ENCODE results near the gene IRF4. TPM values are rescaled to one million over a fixed set of nuclear protein-coding genes. Genes with fewer than 3 reads are reported as not detected.

The IRF4 gene
- total RNA-seq, 4 donors from 2014 or later = 0.89 to 7.4 (median 3.2) TPM

DNA sequence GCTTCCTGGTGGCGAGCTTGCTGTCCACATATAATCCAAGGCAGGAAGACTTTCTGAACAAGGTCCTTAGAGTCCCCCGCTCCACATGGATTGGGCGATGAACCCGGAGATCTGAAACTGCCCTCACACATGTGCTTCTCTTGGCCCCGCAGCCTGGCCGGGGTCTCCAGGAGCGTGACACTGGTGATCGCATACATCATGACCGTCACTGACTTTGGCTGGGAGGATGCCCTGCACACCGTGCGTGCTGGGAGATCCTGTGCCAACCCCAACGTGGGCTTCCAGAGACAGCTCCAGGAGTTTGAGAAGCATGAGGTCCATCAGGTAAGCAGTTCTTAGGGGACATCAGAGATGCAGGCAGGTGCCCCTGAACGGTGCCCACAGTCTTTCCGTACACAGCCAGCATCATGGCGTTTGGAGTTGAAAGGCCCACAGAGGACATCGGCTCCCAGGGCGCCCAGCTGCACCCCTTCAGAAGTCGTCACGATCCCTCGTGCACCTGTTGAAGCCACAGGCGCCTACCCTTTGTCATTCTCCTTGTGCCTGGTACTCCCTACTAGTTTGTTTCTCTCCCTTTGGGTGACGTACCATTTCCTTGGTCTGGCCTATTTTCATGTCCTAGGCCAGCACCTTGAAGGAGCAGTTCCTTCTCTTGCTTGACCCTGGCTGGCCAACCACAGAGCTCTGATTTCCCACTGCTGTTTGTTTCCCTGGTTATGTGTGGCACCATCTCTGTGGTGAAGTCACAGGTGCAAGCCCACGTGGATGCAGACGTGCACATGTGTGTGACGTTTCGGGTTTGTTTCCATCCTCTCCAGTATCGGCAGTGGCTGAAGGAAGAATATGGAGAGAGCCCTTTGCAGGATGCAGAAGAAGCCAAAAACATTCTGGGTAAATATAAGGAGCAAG lies 43.3 kb upstream of the IRF4 start:
- Histone ChIP-seq H3K4me1 (no peaks in the 10 kb centered on the region), H3K27me3 (no peaks in the 10 kb centered on the region), H3K36me3 (peaks cover 0 to 75% of the 10 kb centered on the region in 2 donors), H3K9me3 (no peaks in the 10 kb centered on the region), H3K4me3 (no peak overlapping the region), H3K27ac (no peak overlapping the region)
- TF ChIP-seq POLR2AphosphoS5 (IDR thresholded peaks at IDR 0.05) (no peak), POLR2A (IDR thresholded peaks at IDR 0.05) (no peak), EP300 (IDR thresholded peaks at IDR 0.05) (no peak)
- TF ChIP-seq, protein P1, sequence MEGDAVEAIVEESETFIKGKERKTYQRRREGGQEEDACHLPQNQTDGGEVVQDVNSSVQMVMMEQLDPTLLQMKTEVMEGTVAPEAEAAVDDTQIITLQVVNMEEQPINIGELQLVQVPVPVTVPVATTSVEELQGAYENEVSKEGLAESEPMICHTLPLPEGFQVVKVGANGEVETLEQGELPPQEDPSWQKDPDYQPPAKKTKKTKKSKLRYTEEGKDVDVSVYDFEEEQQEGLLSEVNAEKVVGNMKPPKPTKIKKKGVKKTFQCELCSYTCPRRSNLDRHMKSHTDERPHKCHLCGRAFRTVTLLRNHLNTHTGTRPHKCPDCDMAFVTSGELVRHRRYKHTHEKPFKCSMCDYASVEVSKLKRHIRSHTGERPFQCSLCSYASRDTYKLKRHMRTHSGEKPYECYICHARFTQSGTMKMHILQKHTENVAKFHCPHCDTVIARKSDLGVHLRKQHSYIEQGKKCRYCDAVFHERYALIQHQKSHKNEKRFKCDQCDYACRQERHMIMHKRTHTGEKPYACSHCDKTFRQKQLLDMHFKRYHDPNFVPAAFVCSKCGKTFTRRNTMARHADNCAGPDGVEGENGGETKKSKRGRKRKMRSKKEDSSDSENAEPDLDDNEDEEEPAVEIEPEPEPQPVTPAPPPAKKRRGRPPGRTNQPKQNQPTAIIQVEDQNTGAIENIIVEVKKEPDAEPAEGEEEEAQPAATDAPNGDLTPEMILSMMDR (IDR thresholded peaks at IDR 0.05) = no peak
- WGBS, 2 donors (ENCODE audit: low coverage in 1 of 2) = 92 to 96% methylated on average over 19 to 21 of the region's 27 CpGs
- no peak for ATAC-seq

DNA sequence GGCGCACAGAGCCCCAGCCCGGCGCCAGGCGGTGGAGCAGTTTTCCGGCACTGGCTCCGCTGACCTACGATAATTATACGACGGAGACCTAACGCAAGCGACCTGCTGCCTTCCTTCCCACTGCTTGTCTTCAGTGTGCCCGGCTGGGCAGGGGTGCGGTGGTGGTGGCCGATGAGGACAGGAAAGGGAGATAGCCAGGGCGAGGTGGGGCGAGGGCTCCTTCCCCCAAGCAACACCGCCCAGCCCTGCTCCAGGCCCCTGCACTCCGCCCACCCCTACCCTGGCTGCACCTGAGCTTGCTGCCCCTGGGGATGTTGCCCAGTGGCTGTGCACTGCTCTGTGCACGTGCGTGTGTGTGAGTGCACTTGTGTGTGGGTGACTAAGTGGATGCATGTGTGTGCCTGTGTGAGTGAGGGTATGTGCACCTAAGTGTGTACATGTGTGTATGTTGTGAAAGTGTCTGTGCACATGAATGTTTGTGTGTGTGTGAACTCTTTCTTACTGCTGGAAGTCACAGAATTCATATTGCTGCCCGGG lies 42.6 kb upstream of the IRF4 start:
- Histone ChIP-seq H3K4me1 (no peaks in the 10 kb centered on the region), H3K27me3 (no peaks in the 10 kb centered on the region), H3K36me3 (peaks cover 0 to 78% of the 10 kb centered on the region in 2 donors), H3K4me3 (no peak overlapping the region), H3K9me3 (no peaks in the 10 kb centered on the region), H3K27ac (no peak overlapping the region)
- ATAC-seq = no peak
- 88 to 90% methylated on average over 14 to 21 of the region's 21 CpGs for WGBS, 2 donors (ENCODE audit: low coverage in 1 of 2)
- TF ChIP-seq POLR2A (IDR thresholded peaks at IDR 0.05) (no peak), POLR2AphosphoS5 (IDR thresholded peaks at IDR 0.05) (no peak), EP300 (IDR thresholded peaks at IDR 0.05) (no peak)
- TF ChIP-seq, protein P1 (IDR thresholded peaks at IDR 0.05) = no peak

DNA sequence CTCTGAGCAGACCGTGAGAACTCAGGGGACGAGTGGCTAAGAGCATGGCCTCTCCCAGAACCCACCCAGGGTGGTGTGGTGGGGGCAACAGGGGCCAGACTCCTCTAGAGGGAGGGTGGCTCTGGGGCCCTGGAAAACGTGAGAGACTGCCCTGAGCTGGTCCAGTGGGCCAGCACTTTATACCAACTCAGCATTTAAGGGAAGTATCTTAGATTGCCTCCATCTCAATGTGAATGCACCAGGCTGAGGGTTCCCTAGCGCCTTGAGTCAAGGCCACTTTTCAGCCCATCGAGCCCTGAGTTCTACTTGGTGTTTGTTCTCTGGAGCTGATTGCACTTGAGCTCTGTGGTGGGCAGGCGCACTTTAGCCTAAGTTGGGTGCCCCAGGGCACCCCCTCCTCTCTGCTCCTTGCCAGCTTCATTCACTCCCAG lies 42.0 kb upstream of the IRF4 start:
- Histone ChIP-seq H3K27ac (no peak overlapping the region), H3K36me3 (peaks cover 0 to 78% of the 10 kb centered on the region in 2 donors), H3K27me3 (no peaks in the 10 kb centered on the region), H3K9me3 (no peaks in the 10 kb centered on the region), H3K4me3 (no peak overlapping the region), H3K4me1 (no peaks in the 10 kb centered on the region)
- WGBS, 2 donors (ENCODE audit: low coverage in 1 of 2) = 75% methylated on average over 6 of the region's 6 CpGs
- no peak for ATAC-seq
- TF ChIP-seq, protein P1 (IDR thresholded peaks at IDR 0.05) = no peak
- no peak for TF ChIP-seq POLR2A (IDR thresholded peaks at IDR 0.05)
- no peak for TF ChIP-seq POLR2AphosphoS5 (IDR thresholded peaks at IDR 0.05)
- no peak for TF ChIP-seq EP300 (IDR thresholded peaks at IDR 0.05)

DNA sequence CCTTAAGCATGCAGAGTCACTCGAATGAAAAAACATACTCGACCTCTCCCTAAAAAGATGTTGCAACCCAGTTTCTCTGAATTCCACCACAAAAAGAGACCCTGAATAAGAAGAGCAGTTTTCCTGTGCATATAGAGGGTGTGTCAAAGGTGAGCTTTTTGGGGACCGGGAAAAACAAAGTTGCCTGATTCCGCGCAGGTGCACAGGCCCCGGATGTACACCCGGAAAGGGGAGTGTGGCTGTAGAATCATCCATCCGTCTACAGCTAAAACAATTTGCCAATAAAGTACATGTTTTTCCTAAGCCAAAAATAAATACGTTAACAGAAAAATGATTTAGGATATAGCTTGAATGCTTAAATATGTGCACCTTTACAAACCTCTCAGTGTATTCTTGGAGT lies 41.2 kb upstream of the IRF4 start:
- WGBS, 2 donors (ENCODE audit: low coverage in 1 of 2) = 85 to 89% methylated on average over 9 of the region's 9 CpGs

More for the DNA sequence above, 41.2 kb upstream of the IRF4 start:
- H3K9me3 ChIP-seq = no peaks in the 10 kb centered on the region
- H3K4me1 ChIP-seq = no peaks in the 10 kb centered on the region
- no peak overlapping the region for H3K27ac ChIP-seq
- H3K27me3 ChIP-seq = no peaks in the 10 kb centered on the region
- no peak for TF ChIP-seq POLR2AphosphoS5 (IDR thresholded peaks at IDR 0.05)
- no peak for TF ChIP-seq POLR2A (IDR thresholded peaks at IDR 0.05)
- TF ChIP-seq, protein P1 (IDR thresholded peaks at IDR 0.05) = no peak
- no peak for TF ChIP-seq EP300 (IDR thresholded peaks at IDR 0.05)
- no peak for ATAC-seq
- peaks cover 0 to 78% of the 10 kb centered on the region in 2 donors for H3K36me3 ChIP-seq
- no peak overlapping the region for H3K4me3 ChIP-seq
